K562 (cell line): ENCODE data around the gene USP19. TPM values are rescaled to one million over a fixed set of nuclear protein-coding genes. Genes with fewer than 3 reads are reported as not detected.

ENCODE experiments used
- ATAC-seq: fragments of 200-7000 bp; cut with Tn5 transposase; 3 replicates; pipeline ENCODE4 v1.9.1; 2020; ENCODE audit warnings: moderate library complexity
- BruUV-seq: library from RNA; stranded (reverse); fragments of 400-500 nt; replicated peaks from 2 replicates; lab custom pipeline; 2021; lab: Mats Ljungman, UMichigan
- CTCF ChIA-PET: fragments of 300-600 bp; formaldehyde crosslinking; extraction: SDS; loops from one replicate; lab custom pipeline; 2021; ENCODE audit warnings: low intra/inter-chr PET ratio; lab: Yijun Ruan, JAX
- POLR2A ChIA-PET: fragments of 300-600, 350-650 bp; sonication (Branson Sonifier 250); formaldehyde crosslinking; extraction: SDS; loops from one replicate; lab custom pipeline; 2021; ENCODE audit warnings: antibody characterized with exemption, inconsistent platforms; lab: Yijun Ruan, JAX
- DNase-seq, 4 experiments: peaks; one replicate each; pipeline versions ENCODE4 v3.0.0 to v3.0.0-alpha.2; 2011 to 2018; ENCODE audit warnings: low spot score in 3 of 4, mixed read lengths in 3 of 4; ENCODE audit errors: extremely low read depth in 1 of 4
- FAIRE-seq: peaks from 2 replicates; lab custom pipeline; 2011; peaks lifted over from hg19 to GRCh38; lab: Jason Lieb, UNC
- H2AFZ ChIP-seq: 2 replicates; pipeline ENCODE4 v1.6.0; 2011; ENCODE audit warnings: low read depth, low read length, control low read depth, inconsistent platforms
- H3K27ac ChIP-seq: fragments of 200-600 bp; 3 replicates; pipeline ENCODE4 v1.8.0; 2011; ENCODE audit warnings: low read depth, mild to moderate bottlenecking, control low read depth, inconsistent platforms, low read length, moderate library complexity, mixed read lengths; ENCODE audit errors: extremely low read depth
- H3K27me3 ChIP-seq, 2 experiments: fragments of 300-600 bp in 1 of 2; 2 replicates in 1 of 2; 3 replicates in 1 of 2; pipeline versions ENCODE4 v1.6.0 to v1.8.0; 2011; ENCODE audit warnings: inconsistent platforms in 2 of 2, low read length in 2 of 2, mild to moderate bottlenecking in 1 of 2, mixed read lengths in 1 of 2, moderate library complexity in 1 of 2; ENCODE audit not compliant: control insufficient read depth in 2 of 2, insufficient read depth in 2 of 2
- H3K36me3 ChIP-seq: fragments of 300-600 bp; 3 replicates; pipeline ENCODE4 v1.8.0; 2011; ENCODE audit warnings: mild to moderate bottlenecking, low read length, inconsistent platforms; ENCODE audit not compliant: control insufficient read depth, insufficient read depth
- H3K4me1 ChIP-seq, 2 experiments: fragments of 200-600 bp in 1 of 2; replicated peaks in 1 of 2; 2 replicates in 1 of 2; 3 replicates in 1 of 2; pipeline versions ENCODE4 v1.5.1 to v1.8.0; 2011; ENCODE audit warnings: inconsistent platforms in 2 of 2, low read length in 2 of 2, mild to moderate bottlenecking in 1 of 2, mixed read lengths in 1 of 2, moderate library complexity in 1 of 2; ENCODE audit not compliant: control insufficient read depth in 2 of 2, insufficient read depth in 2 of 2
- H3K4me2 ChIP-seq: 2 replicates; pipeline ENCODE4 v1.6.1; 2011; ENCODE audit warnings: low read length, control low read depth, inconsistent platforms, mixed read lengths; ENCODE audit not compliant: insufficient read depth
- H3K4me3 ChIP-seq: fragments of 200-600 bp; sonication (generic), shearing (Covaris generic); 2 replicates; pipeline ENCODE4 v1.5.1; 2016; ENCODE audit warnings: control low read depth, inconsistent platforms
- H3K79me2 ChIP-seq: fragments of 200-600 bp; 3 replicates; pipeline ENCODE4 v1.8.0; 2011; ENCODE audit warnings: low read length, inconsistent platforms; ENCODE audit not compliant: control insufficient read depth, insufficient read depth
- H3K9ac ChIP-seq, 2 experiments: 2 replicates each; pipeline versions ENCODE4 v1.6.0 to v1.6.1; 2011; ENCODE audit warnings: low read depth in 2 of 2, low read length in 2 of 2, control low read depth in 1 of 2, inconsistent platforms in 1 of 2, mild to moderate bottlenecking in 1 of 2, mixed read lengths in 1 of 2; ENCODE audit not compliant: insufficient read depth in 1 of 2
- H3K9me1 ChIP-seq: one replicate; pipeline ENCODE4 v1.6.0; 2011; ENCODE audit warnings: inconsistent platforms, mild to moderate bottlenecking, low read length, moderate library complexity; ENCODE audit not compliant: control insufficient read depth, insufficient read depth
- H3K9me3 ChIP-seq: replicated peaks from 2 replicates; pipeline ENCODE4 v1.5.1; 2011; ENCODE audit warnings: low read depth, low read length, inconsistent platforms; ENCODE audit not compliant: control insufficient read depth, insufficient read depth
- H4K20me1 ChIP-seq: replicated peaks from 2 replicates; pipeline ENCODE4 v1.6.1; 2011; ENCODE audit warnings: low read length, inconsistent platforms, mixed read lengths; ENCODE audit not compliant: control insufficient read depth, insufficient read depth
- HEY1 ChIP-seq: fragments of 250-450 bp; sonication (Bioruptor Pico); IDR thresholded peaks from 2 replicates; pipeline ENCODE4 v1.5.0; 2020; ENCODE audit warnings: mild to moderate bottlenecking, moderate library complexity, borderline replicate concordance
- KDM5B ChIP-seq: fragments of 200-600 bp; sonication (generic); IDR thresholded peaks from 2 replicates; pipeline ENCODE4 v1.6.1; 2012; ENCODE audit warnings: low read depth, mild to moderate bottlenecking, moderate library complexity, low read length, control low read depth, inconsistent platforms; ENCODE audit not compliant: insufficient replicate concordance
- NONO ChIP-seq, 2 experiments: fragments of 200-400 bp in 1 of 2; fragments of 450-650 bp in 1 of 2; formaldehyde crosslinking in 1 of 2; IDR thresholded peaks; 2 replicates each; pipeline ENCODE4 v1.6.1; 2017; ENCODE audit warnings: low read depth in 2 of 2, mild to moderate bottlenecking in 2 of 2, moderate library complexity in 2 of 2, low read length in 1 of 2
- POLR3G ChIP-seq: IDR thresholded peaks from 2 replicates; pipeline ENCODE4 v1.6.1; 2011; ENCODE audit not compliant: insufficient read length, insufficient replicate concordance; ENCODE audit errors: extremely low read depth
- SMAD3 ChIP-seq: fragments of 450-650 bp; formaldehyde crosslinking; conservative IDR thresholded peaks from 2 replicates; pipeline ENCODE4 v1.4.0; 2020; ENCODE audit warnings: mild to moderate bottlenecking
- ZBTB26 ChIP-seq: fragments of 450-650 bp; formaldehyde crosslinking; IDR thresholded peaks from 2 replicates; pipeline ENCODE4 v1.4.0; 2022; ENCODE audit warnings: missing genetic modification characterization
- ZFP1 ChIP-seq: fragments of 450-650 bp; formaldehyde crosslinking; IDR thresholded peaks from 2 replicates; pipeline ENCODE4 v1.4.0; 2020; ENCODE audit warnings: mild to moderate bottlenecking, mixed read lengths
- ZFP30 ChIP-seq: fragments of 250-450 bp; sonication (Bioruptor Pico); IDR thresholded peaks from 2 replicates; pipeline ENCODE4 v1.8.0; 2022; ENCODE audit warnings: moderate library complexity, mild to moderate bottlenecking, inconsistent platforms, borderline replicate concordance
- ZNF253 ChIP-seq: fragments of 250-450 bp; sonication (Bioruptor Pico); conservative IDR thresholded peaks from 2 replicates; pipeline ENCODE4 v1.6.1; 2021; ENCODE audit warnings: mild to moderate bottlenecking
- ZNF316 ChIP-seq: fragments of 450-650 bp; IDR thresholded peaks from 2 replicates; pipeline ENCODE4 v1.6.1; 2016
- ZNF445 ChIP-seq: fragments of 250-450 bp; sonication (Bioruptor Pico); IDR thresholded peaks from 2 replicates; pipeline ENCODE4 v1.4.0; 2020; ENCODE audit warnings: low read depth, mild to moderate bottlenecking, moderate library complexity
- ZNF586 ChIP-seq: fragments of 450-650 bp; formaldehyde crosslinking; conservative IDR thresholded peaks from 2 replicates; pipeline ENCODE4 v1.4.0; 2020; ENCODE audit warnings: mild to moderate bottlenecking, moderate library complexity
- ZNF717 ChIP-seq: fragments of 250-450 bp; sonication (Bioruptor Pico); IDR thresholded peaks from 2 replicates; pipeline ENCODE4 v1.5.0; 2021
- WGBS: fragments of 100-300 bp; shearing (Covaris generic); methylation state at CpG from one replicate; pipeline ENCODE4 v1.1.6; 2016; ENCODE audit warnings: low coverage, mixed read lengths; ENCODE audit not compliant: insufficient coverage; ENCODE audit errors: missing lambda C conversion rate; 5-methylcytosine and 5-hydroxymethylcytosine counted together
- in situ Hi-C: fragments of 300-500 bp; cut with MboI; formaldehyde crosslinking; loops from 4 replicates; pipeline ENCODE4 v1.15.0; 2018; ENCODE audit warnings: inconsistent platforms, mixed read lengths
- intact Hi-C: fragments of 100-400 bp; cut with micrococcal nuclease; formaldehyde crosslinking; loops from 2 replicates; pipeline ENCODE4 v1.14.2; 2022
- polyA plus RNA-seq, 8 experiments: library from polyadenylated mRNA; depleted of rRNA in 4 of 8; stranded (reverse) in 5 of 8; unstranded in 3 of 8; fragments of >200 nt; fragmentation: Nextera tagmentation in 2 of 8; fragmentation: Illumina TruSeq in 1 of 8; extraction: Ambion mirVana in 2 of 8; extraction: Trizol in 1 of 8; gene quantifications; 2 replicates each; pipeline versions ENCODE4 v1.2.1 to v1.2.3, GENCODE V29; 2011 to 2014; ENCODE audit warnings: inconsistent platforms in 1 of 8, missing spikeins in 1 of 8
- total RNA-seq, 7 experiments: library from RNA; depleted of rRNA in 6 of 7; stranded (reverse); fragments of >200 nt in 6 of 7; fragmentation: Illumina TruSeq in 2 of 7; extraction: Trizol in 2 of 7; gene quantifications; 2 replicates each; pipeline versions ENCODE4 v1.2.1 to v1.2.3, GENCODE V29; 2011 to 2021; ENCODE audit warnings: low replicate concordance in 1 of 7
- TF ChIP-seq, protein P1 (sequence below): IDR thresholded peaks from 2 replicates; pipeline ENCODE4 v1.6.1; 2011; ENCODE audit not compliant: insufficient read length; ENCODE audit errors: extremely low read depth
- TF ChIP-seq, protein P2 (sequence below): fragments of 200-800 bp; sonication (Bioruptor generic); IDR thresholded peaks from 2 replicates; pipeline ENCODE4 v1.6.1; 2017; ENCODE audit warnings: missing genetic modification characterization, missing compliant biosample characterization

Gene USP19
- total and polyA plus RNA-seq, 9 of the 15 experiments (the other 6 are each of a cell fraction or from before 2014, with no cell fraction given) = 0.24 to 65.9 (median 36.9) TPM

DNA sequence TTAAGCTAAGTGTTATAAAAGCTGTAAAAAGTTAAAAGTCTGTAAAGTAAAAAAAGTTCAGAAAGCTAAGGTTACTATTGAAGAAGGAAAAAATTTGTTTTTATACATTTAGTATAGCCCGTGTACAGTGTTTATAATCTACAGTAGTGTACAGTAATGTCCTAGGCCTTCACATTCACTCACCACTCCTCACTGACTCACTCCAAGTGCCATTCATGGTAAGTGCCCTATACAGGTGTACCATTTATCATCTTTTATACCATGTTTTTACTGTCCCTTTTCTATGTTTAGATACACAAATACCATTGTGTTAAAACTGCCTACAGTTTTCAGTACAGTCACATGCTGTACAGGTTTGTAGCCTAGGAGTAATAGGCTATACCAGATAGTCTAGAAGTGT is 36.7 kb upstream of the USP19 start:
- 33% methylated on average over 1 of the region's 1 CpG for WGBS
- Histone ChIP-seq H3K27me3 (no peaks in the 10 kb centered on the region), H3K27ac (no peak overlapping the region), H3K79me2 (no peaks in the 10 kb centered on the region), H3K9me3 (no peaks in the 10 kb centered on the region), H3K9me1 (no peaks in the 10 kb centered on the region), H3K4me2 (no peak overlapping the region), H3K9ac (no peak overlapping the region), H2AFZ (no peak overlapping the region), H3K4me3 (no peak overlapping the region), H4K20me1 (no peaks in the 10 kb centered on the region), H3K4me1 (no peaks in the 10 kb centered on the region; a peak in 1 of 5 replicates), H3K36me3 (peaks cover 6% of the 10 kb centered on the region; the same call in 1 of the 3 replicates)
- TF ChIP-seq SMAD3 (no peak), POLR3G (no peak), HEY1 (CRISPR knock-in tag) (no peak), ZNF445 (CRISPR knock-in tag) (no peak), ZFP30 (CRISPR knock-in tag) (no peak), ZNF586 (no peak), ZNF253 (CRISPR knock-in tag) (no peak), ZNF717 (no peak), NONO (IDR thresholded peaks at IDR 0.05; ENCODE audit: low read depth in 2 of 2, low read length in 1 of 2) (no peak), KDM5B (no peak), ZBTB26 (CRISPR knock-in tag) (no peak), ZFP1 (CRISPR knock-in tag) (no peak), ZNF316 (no peak)
- TF ChIP-seq, protein P1, sequence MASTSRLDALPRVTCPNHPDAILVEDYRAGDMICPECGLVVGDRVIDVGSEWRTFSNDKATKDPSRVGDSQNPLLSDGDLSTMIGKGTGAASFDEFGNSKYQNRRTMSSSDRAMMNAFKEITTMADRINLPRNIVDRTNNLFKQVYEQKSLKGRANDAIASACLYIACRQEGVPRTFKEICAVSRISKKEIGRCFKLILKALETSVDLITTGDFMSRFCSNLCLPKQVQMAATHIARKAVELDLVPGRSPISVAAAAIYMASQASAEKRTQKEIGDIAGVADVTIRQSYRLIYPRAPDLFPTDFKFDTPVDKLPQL = no peak
- TF ChIP-seq, protein P2, sequence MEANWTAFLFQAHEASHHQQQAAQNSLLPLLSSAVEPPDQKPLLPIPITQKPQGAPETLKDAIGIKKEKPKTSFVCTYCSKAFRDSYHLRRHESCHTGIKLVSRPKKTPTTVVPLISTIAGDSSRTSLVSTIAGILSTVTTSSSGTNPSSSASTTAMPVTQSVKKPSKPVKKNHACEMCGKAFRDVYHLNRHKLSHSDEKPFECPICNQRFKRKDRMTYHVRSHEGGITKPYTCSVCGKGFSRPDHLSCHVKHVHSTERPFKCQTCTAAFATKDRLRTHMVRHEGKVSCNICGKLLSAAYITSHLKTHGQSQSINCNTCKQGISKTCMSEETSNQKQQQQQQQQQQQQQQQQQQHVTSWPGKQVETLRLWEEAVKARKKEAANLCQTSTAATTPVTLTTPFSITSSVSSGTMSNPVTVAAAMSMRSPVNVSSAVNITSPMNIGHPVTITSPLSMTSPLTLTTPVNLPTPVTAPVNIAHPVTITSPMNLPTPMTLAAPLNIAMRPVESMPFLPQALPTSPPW = no peak
- no peak for FAIRE-seq
- DNase-seq = no peak
- POLR2A ChIA-PET = no interaction called here
- intact Hi-C loops = loop anchor here (5.0 kb wide), 1 partner anchor 170 kb away; no protein-coding TSS in a partner anchor
- BruUV-seq = no TSS peak
- ATAC-seq = no peak
- in situ Hi-C loops = loop anchor here (25.0 kb wide), 1 partner anchor 280 kb away; the partner anchor contains the start of gene NICN1
- CTCF ChIA-PET = no interaction called here
